ENCODE measurements around the gene ACOT7.
A peak's percentile ranks its signal among the peaks of the same experiment; 100 is the strongest.

Gene ACOT7

GRCh38 chr1:6361124-6361775 lies 32.3 kb downstream of the ACOT7 start:
- DNase-seq (ENCODE audit: low read depth in 1 of 2, low spot score in 1 of 2): no peak

- DNase-seq (ENCODE audit: low read depth in 1 of 2, low spot score in 1 of 2): no peak
These were observed 33.0 kb downstream of the ACOT7 start for GRCh38 chr1:6360517-6361070.

- DNase-seq (ENCODE audit: low read depth in 1 of 2, low spot score in 1 of 2): no peak
These were observed 33.5 kb downstream of the ACOT7 start for GRCh38 chr1:6360117-6360496.

GRCh38 chr1:6359216-6360116 lies 34.1 kb downstream of the ACOT7 start:
- DNase-seq (ENCODE audit: low read depth in 1 of 2, low spot score in 1 of 2): no peak

GRCh38 chr1:6358757-6359201 lies 34.8 kb downstream of the ACOT7 start:
- DNase-seq (ENCODE audit: low read depth in 1 of 2, low spot score in 1 of 2): peak in 1 of 2 donors; percentile 23

- no peak for DNase-seq (ENCODE audit: low read depth in 1 of 2, low spot score in 1 of 2)
These were observed 35.4 kb downstream of the ACOT7 start for GRCh38 chr1:6358144-6358624.

- DNase-seq (ENCODE audit: low read depth in 1 of 2, low spot score in 1 of 2): no peak
These were observed 36.2 kb downstream of the ACOT7 start for GRCh38 chr1:6357243-6357936.

GRCh38 chr1:6355621-6356020 lies 37.9 kb downstream of the ACOT7 start:
- DNase-seq (ENCODE audit: low read depth in 1 of 2, low spot score in 1 of 2): no peak

GRCh38 chr1:6354659-6355317 lies 38.8 kb downstream of the ACOT7 start:
- no peak for DNase-seq (ENCODE audit: low read depth in 1 of 2, low spot score in 1 of 2)

- no peak for DNase-seq (ENCODE audit: low read depth in 1 of 2, low spot score in 1 of 2)
These were observed 39.5 kb downstream of the ACOT7 start for GRCh38 chr1:6353955-6354658.

GRCh38 chr1:6353619-6353954 lies 40.0 kb downstream of the ACOT7 start:
- DNase-seq (ENCODE audit: low read depth in 1 of 2, low spot score in 1 of 2): no peak

GRCh38 chr1:6352138-6352563 lies 41.4 kb downstream of the ACOT7 start:
- DNase-seq (ENCODE audit: low read depth in 1 of 2, low spot score in 1 of 2): no peak

GRCh38 chr1:6351480-6352137 lies 42.0 kb downstream of the ACOT7 start:
- DNase-seq (ENCODE audit: low read depth in 1 of 2, low spot score in 1 of 2): no peak

- DNase-seq (ENCODE audit: low read depth in 1 of 2, low spot score in 1 of 2): no peak
These were observed 43.0 kb downstream of the ACOT7 start for GRCh38 chr1:6350416-6351088.

- no peak for DNase-seq (ENCODE audit: low read depth in 1 of 2, low spot score in 1 of 2)
These were observed 44.2 kb downstream of the ACOT7 start for GRCh38 chr1:6349254-6349943.

- DNase-seq (ENCODE audit: low read depth in 1 of 2, low spot score in 1 of 2): peak; percentile 21 to 25
These were observed 44.9 kb downstream of the ACOT7 start for GRCh38 chr1:6348511-6349191.

GRCh38 chr1:6347641-6348487 lies 45.7 kb downstream of the ACOT7 start:
- DNase-seq (ENCODE audit: low read depth in 1 of 2, low spot score in 1 of 2): peak; percentile 40 to 51

All from activated T-helper 1 cell treated with anti-CD3 and anti-CD28 coated beads, Interleukin-2, amount 50 U/mL, for 16 hours (primary cell).